ENCODE data around the gene PEMT. TPM values are rescaled to one million over a fixed set of nuclear protein-coding genes. Genes with fewer than 3 reads are reported as not detected.

Gene PEMT
- total and polyA plus RNA-seq, 9 of the 15 experiments (the other 6 are each of a cell fraction or from before 2014, with no cell fraction given), result 1.4 to 36.4 (median 13.6) TPM

DNA sequence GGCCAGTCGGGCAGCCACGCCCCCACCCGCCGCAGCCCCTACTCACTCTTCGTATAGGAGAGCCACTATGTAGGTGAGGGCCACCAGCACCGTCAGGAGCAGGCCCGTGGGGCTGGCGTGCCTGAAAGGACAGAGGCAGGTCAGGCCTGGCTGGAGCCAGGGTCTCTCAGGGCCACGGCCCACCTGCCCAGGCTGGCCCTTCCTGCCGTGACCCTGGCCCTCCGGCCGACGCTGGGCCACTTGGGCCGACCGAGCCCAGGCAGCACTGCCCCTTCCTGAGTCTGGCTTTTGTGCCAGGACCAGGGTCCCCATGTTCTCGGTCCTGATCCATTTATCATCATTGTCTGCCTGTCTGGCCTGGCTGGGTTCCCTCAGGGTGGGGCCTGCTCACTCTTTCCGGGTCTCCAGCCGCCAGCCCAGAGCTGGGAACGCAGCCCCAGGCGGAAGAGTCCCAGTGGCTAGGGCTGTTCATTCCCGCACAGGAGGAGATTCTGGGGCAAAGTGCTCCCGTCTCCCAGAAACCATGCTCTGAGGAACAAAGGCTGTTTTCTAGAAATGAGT lies 85.2 kb downstream of the PEMT start (continued):
- TF ChIP-seq, protein P1, sequence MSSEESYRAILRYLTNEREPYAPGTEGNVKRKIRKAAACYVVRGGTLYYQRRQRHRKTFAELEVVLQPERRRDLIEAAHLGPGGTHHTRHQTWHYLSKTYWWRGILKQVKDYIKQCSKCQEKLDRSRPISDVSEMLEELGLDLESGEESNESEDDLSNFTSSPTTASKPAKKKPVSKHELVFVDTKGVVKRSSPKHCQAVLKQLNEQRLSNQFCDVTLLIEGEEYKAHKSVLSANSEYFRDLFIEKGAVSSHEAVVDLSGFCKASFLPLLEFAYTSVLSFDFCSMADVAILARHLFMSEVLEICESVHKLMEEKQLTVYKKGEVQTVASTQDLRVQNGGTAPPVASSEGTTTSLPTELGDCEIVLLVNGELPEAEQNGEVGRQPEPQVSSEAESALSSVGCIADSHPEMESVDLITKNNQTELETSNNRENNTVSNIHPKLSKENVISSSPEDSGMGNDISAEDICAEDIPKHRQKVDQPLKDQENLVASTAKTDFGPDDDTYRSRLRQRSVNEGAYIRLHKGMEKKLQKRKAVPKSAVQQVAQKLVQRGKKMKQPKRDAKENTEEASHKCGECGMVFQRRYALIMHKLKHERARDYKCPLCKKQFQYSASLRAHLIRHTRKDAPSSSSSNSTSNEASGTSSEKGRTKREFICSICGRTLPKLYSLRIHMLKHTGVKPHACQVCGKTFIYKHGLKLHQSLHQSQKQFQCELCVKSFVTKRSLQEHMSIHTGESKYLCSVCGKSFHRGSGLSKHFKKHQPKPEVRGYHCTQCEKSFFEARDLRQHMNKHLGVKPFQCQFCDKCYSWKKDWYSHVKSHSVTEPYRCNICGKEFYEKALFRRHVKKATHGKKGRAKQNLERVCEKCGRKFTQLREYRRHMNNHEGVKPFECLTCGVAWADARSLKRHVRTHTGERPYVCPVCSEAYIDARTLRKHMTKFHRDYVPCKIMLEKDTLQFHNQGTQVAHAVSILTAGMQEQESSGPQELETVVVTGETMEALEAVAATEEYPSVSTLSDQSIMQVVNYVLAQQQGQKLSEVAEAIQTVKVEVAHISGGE (CRISPR knock-in tag; IDR thresholded peaks at IDR 0.05), result no peak
- no peak for TF ChIP-seq FOXM1 (IDR thresholded peaks at IDR 0.05; ENCODE audit: low read depth)
- TF ChIP-seq FOXM1 (CRISPR knock-in tag; IDR thresholded peaks at IDR 0.05; ENCODE audit: low read depth), result no peak
- TF ChIP-seq ZNF76 (CRISPR knock-in tag; IDR thresholded peaks at IDR 0.05; ENCODE audit: borderline replicate concordance), result no peak

GRCh38 chr17:17505610-17506171 lies 85.8 kb downstream of the PEMT start:
- Histone ChIP-seq H3K27me3 (ENCODE audit: control insufficient read depth in 2 of 2, insufficient read depth in 2 of 2, low read length in 2 of 2) (peaks cover 3 to 22% of the 10 kb centered on the region in 2 experiments; a peak in 2 of 5 replicates), H4K20me1 (replicated peaks; ENCODE audit: control insufficient read depth, insufficient read depth, low read length) (no peaks in the 10 kb centered on the region), H3K36me3 (ENCODE audit: control insufficient read depth, insufficient read depth, low read length) (no peaks in the 10 kb centered on the region), H3K4me3 (no peak overlapping the region), H3K4me1 (replicated peaks in 1 of 2; ENCODE audit: control insufficient read depth in 2 of 2, insufficient read depth in 2 of 2, low read length in 2 of 2) (peaks cover 14 to 45% of the 10 kb centered on the region in 2 experiments; a peak in 4 of 5 replicates), H3K4me2 (ENCODE audit: insufficient read depth, low read length) (no peak overlapping the region), H2AFZ (ENCODE audit: low read depth, low read length) (no peak overlapping the region), H3K79me2 (ENCODE audit: control insufficient read depth, insufficient read depth, low read length) (no peaks in the 10 kb centered on the region), H3K9ac (ENCODE audit: insufficient read depth in 1 of 2, low read depth in 2 of 2, low read length in 2 of 2) (no peak overlapping the region), H3K27ac (ENCODE audit: extremely low read depth, low read depth, low read length) (no peak overlapping the region), H3K9me1 (ENCODE audit: control insufficient read depth, insufficient read depth, low read length) (peaks cover 7% of the 10 kb centered on the region), H3K9me3 (replicated peaks; ENCODE audit: control insufficient read depth, insufficient read depth, low read depth, low read length) (no peaks in the 10 kb centered on the region)
- 69% methylated on average over 6 of the region's 22 CpGs for WGBS (ENCODE audit: insufficient coverage, low coverage, missing lambda C conversion rate)
- ATAC-seq (no peak), DNase-seq (ENCODE audit: extremely low read depth in 1 of 4, low spot score in 3 of 4) (no peak), FAIRE-seq (no peak)
- in situ Hi-C loops (cut with MboI) (loop anchor here (10.0 kb wide), 1 partner anchor 129 kb away; no protein-coding TSS in a partner anchor), intact Hi-C loops (cut with micrococcal nuclease) (no loop called here)
- BruUV-seq (replicated peaks), result no TSS peak
- ChIA-PET CTCF (ENCODE audit: low intra/inter-chr PET ratio) (no interaction called here), POLR2A (interaction anchor here (1.3 kb wide), 1 partner anchor 9 kb away, joined by 3 read pairs; no protein-coding TSS in a partner anchor)
- TF ChIP-seq ZNF232 (CRISPR knock-in tag; IDR thresholded peaks at IDR 0.05), result no peak
- TF ChIP-seq ZNF717 (CRISPR knock-in tag; IDR thresholded peaks at IDR 0.05), result no peak
- TF ChIP-seq ZFP30 (CRISPR knock-in tag; IDR thresholded peaks at IDR 0.05; ENCODE audit: borderline replicate concordance), result no peak
- no peak for TF ChIP-seq SNIP1 (IDR thresholded peaks at IDR 0.05; ENCODE audit: low read depth)
- TF ChIP-seq PTTG1 (tag; IDR thresholded peaks at IDR 0.05; ENCODE audit: low read depth), result no peak
- TF ChIP-seq ZNF644 (tag; IDR thresholded peaks at IDR 0.05; ENCODE audit: low read depth), result no peak
- no peak for TF ChIP-seq U2AF2 (optimal IDR thresholded peaks at IDR 0.05; ENCODE audit: low read depth, low read length)
- no peak for TF ChIP-seq MBD2 (IDR thresholded peaks at IDR 0.05; ENCODE audit: borderline replicate concordance, low read depth)
- TF ChIP-seq, protein P2, sequence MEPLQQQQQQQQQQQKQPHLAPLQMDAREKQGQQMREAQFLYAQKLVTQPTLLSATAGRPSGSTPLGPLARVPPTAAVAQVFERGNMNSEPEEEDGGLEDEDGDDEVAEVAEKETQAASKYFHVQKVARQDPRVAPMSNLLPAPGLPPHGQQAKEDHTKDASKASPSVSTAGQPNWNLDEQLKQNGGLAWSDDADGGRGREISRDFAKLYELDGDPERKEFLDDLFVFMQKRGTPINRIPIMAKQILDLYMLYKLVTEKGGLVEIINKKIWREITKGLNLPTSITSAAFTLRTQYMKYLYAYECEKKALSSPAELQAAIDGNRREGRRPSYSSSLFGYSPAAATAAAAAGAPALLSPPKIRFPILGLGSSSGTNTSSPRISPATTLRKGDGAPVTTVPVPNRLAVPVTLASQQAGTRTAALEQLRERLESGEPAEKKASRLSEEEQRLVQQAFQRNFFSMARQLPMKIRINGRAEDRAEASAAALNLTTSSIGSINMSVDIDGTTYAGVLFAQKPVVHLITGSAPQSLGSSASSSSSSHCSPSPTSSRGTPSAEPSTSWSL (CRISPR knock-in tag; IDR thresholded peaks at IDR 0.05; ENCODE audit: borderline replicate concordance), result no peak

Measured in K562 (cell line).